ENCODE measurements around the gene ANO2.

ANO2 gene

GRCh38 chr12:5622280-5622679, 322.8 kb downstream of the ANO2 start:
- intact Hi-C loops (cut with DNase I): no loop called here
- no peak for DNase-seq

- no peak for DNase-seq
- intact Hi-C loops (cut with DNase I): no loop called here
Measured at GRCh38 chr12:5621329-5621728, 323.7 kb downstream of the ANO2 start.

GRCh38 chr12:5620896-5621295, 324.2 kb downstream of the ANO2 start:
- intact Hi-C loops (cut with DNase I): no loop called here

GRCh38 chr12:5619628-5620027, 325.4 kb downstream of the ANO2 start:
- intact Hi-C loops (cut with DNase I): no loop called here
- DNase-seq: no peak

More at GRCh38 chr12:5620896-5621295, 324.2 kb downstream of the ANO2 start:
- DNase-seq: no peak

- DNase-seq: no peak
- intact Hi-C loops (cut with DNase I): no loop called here
Measured at GRCh38 chr12:5616854-5617253, 328.2 kb downstream of the ANO2 start.

GRCh38 chr12:5615760-5616159, 329.3 kb downstream of the ANO2 start:
- intact Hi-C loops (cut with DNase I): no loop called here
- no peak for DNase-seq

GRCh38 chr12:5614256-5614655, 330.8 kb downstream of the ANO2 start:
- DNase-seq: no peak
- intact Hi-C loops (cut with DNase I): no loop called here

GRCh38 chr12:5612556-5613410, 332.3 kb downstream of the ANO2 start:
- intact Hi-C loops (cut with DNase I): no loop called here
- no peak for DNase-seq

- intact Hi-C loops (cut with DNase I): no loop called here
- no peak for DNase-seq
Measured at GRCh38 chr12:5611162-5611561, 333.9 kb downstream of the ANO2 start.

- intact Hi-C loops (cut with DNase I): no loop called here
- no peak for DNase-seq
Measured at GRCh38 chr12:5599378-5599777, 345.7 kb downstream of the ANO2 start.

- no peak for DNase-seq
- intact Hi-C loops (cut with DNase I): no loop called here
Measured at GRCh38 chr12:5593998-5594397, 351.1 kb downstream of the ANO2 start.

- no peak for DNase-seq
- intact Hi-C loops (cut with DNase I): no loop called here
Measured at GRCh38 chr12:5593086-5593485, 352.0 kb downstream of the ANO2 start.

- DNase-seq: no peak
- intact Hi-C loops (cut with DNase I): no loop called here
Measured at GRCh38 chr12:5592310-5592709, 352.7 kb downstream of the ANO2 start.

GRCh38 chr12:5590316-5590715, 354.7 kb downstream of the ANO2 start:
- DNase-seq: no peak
- intact Hi-C loops (cut with DNase I): no loop called here

GRCh38 chr12:5589054-5589453, 356.0 kb downstream of the ANO2 start:
- no peak for DNase-seq
- intact Hi-C loops (cut with DNase I): no loop called here

GRCh38 chr12:5588591-5588990, 356.5 kb downstream of the ANO2 start:
- DNase-seq: no peak
- intact Hi-C loops (cut with DNase I): no loop called here

GRCh38 chr12:5588176-5588575, 356.9 kb downstream of the ANO2 start:
- intact Hi-C loops (cut with DNase I): no loop called here
- DNase-seq: no peak

- DNase-seq: no peak
- intact Hi-C loops (cut with DNase I): no loop called here
Measured at GRCh38 chr12:5587711-5588121, 357.3 kb downstream of the ANO2 start.

GRCh38 chr12:5586201-5586600, 358.9 kb downstream of the ANO2 start:
- intact Hi-C loops (cut with DNase I): no loop called here
- DNase-seq: no peak

GRCh38 chr12:5585178-5585577, 359.9 kb downstream of the ANO2 start:
- no peak for DNase-seq
- intact Hi-C loops (cut with DNase I): no loop called here

- DNase-seq: no peak
- intact Hi-C loops (cut with DNase I): no loop called here
Measured at GRCh38 chr12:5584412-5585175, 360.5 kb downstream of the ANO2 start.
